Common myeloid progenitor, CD34-positive (primary cell): ENCODE data around the gene XCR1.
"Not testable (repeated sequence)": the region's sequence is repeated elsewhere in the genome, so short reads cannot be mapped to it uniquely, and the experiment has no call there.

Experiments
- CTCF ChIA-PET: fragments of 350-600 bp; sonication (Branson Sonifier 250); formaldehyde crosslinking; loops from one replicate; lab custom pipeline; 2021; ENCODE audit warnings: antibody characterized with exemption; lab: Charles Lee
- POLR2A ChIA-PET: fragments of 350-600 bp; sonication (Branson Sonifier 250); formaldehyde crosslinking; loops from one replicate; lab custom pipeline; 2021; ENCODE audit warnings: antibody characterized with exemption; lab: Charles Lee
- DNase-seq, 3 donors: peaks; one replicate each; pipeline versions ENCODE4 v3.0.0 to v3.0.0-alpha.2; 2013
- H3K27ac ChIP-seq, 2 experiments: 1 replicate in 1 of 2; 2 replicates in 1 of 2; pipeline ENCODE4 v1.7.0; 2013; ENCODE audit warnings: inconsistent platforms in 2 of 2, low read length in 2 of 2, mild to moderate bottlenecking in 2 of 2, low read depth in 1 of 2, moderate library complexity in 1 of 2; ENCODE audit not compliant: severe bottlenecking in 2 of 2, insufficient read depth in 1 of 2, poor library complexity in 1 of 2
- H3K27me3 ChIP-seq, 5 experiments: replicated peaks in 2 of 5; 1 replicate in 3 of 5; 2 replicates in 2 of 5; pipeline versions ENCODE4 v1.6.1 to v1.7.0; 2013; ENCODE audit warnings: low read length in 4 of 5, mild to moderate bottlenecking in 2 of 5, moderate library complexity in 2 of 5, inconsistent platforms in 1 of 5; ENCODE audit not compliant: insufficient read depth in 5 of 5, control insufficient read depth in 4 of 5
- H3K36me3 ChIP-seq, 4 experiments: 1 replicate in 2 of 4; 2 replicates in 2 of 4; pipeline versions ENCODE4 v1.6.1 to v1.7.0; 2013; ENCODE audit warnings: low read length in 3 of 4, control low read depth in 1 of 4, mild to moderate bottlenecking in 1 of 4; ENCODE audit not compliant: control insufficient read depth in 4 of 4, insufficient read depth in 4 of 4
- H3K4me1 ChIP-seq, 4 experiments: 1 replicate in 3 of 4; 2 replicates in 1 of 4; pipeline versions ENCODE4 v1.6.1 to v1.7.1; 2013; ENCODE audit warnings: low read length in 3 of 4, mild to moderate bottlenecking in 3 of 4, control low read depth in 1 of 4, inconsistent platforms in 1 of 4, moderate library complexity in 1 of 4; ENCODE audit not compliant: control insufficient read depth in 4 of 4, insufficient read depth in 4 of 4; ENCODE audit errors: control extremely low read depth in 1 of 4
- H3K4me3 ChIP-seq, 7 experiments: 1 replicate in 4 of 7; 2 replicates in 3 of 7; pipeline versions ENCODE4 v1.5.1 to v1.7.0; 2013; ENCODE audit warnings: mild to moderate bottlenecking in 7 of 7, low read length in 6 of 7, moderate library complexity in 6 of 7, inconsistent platforms in 2 of 7, low read depth in 2 of 7, control low read depth in 1 of 7; ENCODE audit not compliant: insufficient read depth in 4 of 7, control insufficient read depth in 1 of 7; ENCODE audit errors: extremely low read depth in 1 of 7
- H3K9me3 ChIP-seq, 5 experiments: 1 replicate in 4 of 5; 2 replicates in 1 of 5; pipeline versions ENCODE4 v1.6.1 to v1.7.1; 2013; ENCODE audit warnings: low read length in 4 of 5, mild to moderate bottlenecking in 2 of 5, inconsistent platforms in 1 of 5, low read depth in 1 of 5, moderate library complexity in 1 of 5; ENCODE audit not compliant: control insufficient read depth in 4 of 5, insufficient read depth in 2 of 5; ENCODE audit errors: control extremely low read depth in 1 of 5
- WGBS: methylation state at CpG from one replicate; pipeline ENCODE4 v1.1.5; 2013; ENCODE audit not compliant: insufficient coverage; 5-methylcytosine and 5-hydroxymethylcytosine counted together

The XCR1 gene

DNA sequence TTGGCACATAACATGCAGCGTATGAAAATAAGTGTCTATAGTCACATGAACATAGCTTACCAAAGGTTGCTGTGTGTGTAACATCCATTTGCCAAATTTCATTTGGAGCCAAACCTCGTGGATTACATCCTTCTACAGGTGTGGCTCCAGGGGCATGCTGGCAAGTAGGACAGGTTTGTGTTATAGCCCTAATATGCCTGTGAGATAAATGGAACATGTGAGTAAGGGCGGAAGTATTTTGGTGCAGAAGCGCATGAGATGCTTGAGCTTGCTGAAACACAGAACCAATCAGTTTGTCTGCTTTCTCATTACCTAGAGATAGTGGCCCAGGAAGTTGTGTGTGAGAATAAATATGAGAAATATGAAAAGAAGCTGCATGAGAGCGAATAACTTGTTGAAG is 21.8 kb upstream of the XCR1 start:
- ChIA-PET POLR2A (no interaction called here), CTCF (no interaction called here)
- H3K9me3 ChIP-seq: peaks cover 0 to 2% (median 0%) of the 10 kb centered on the region in 5 experiments
- H3K27ac ChIP-seq: no peak overlapping the region
- no peaks in the 10 kb centered on the region for H3K36me3 ChIP-seq
- H3K4me3 ChIP-seq: no peak overlapping the region
- 94% methylated on average over 3 of the region's 5 CpGs for WGBS
- no peak for DNase-seq
- H3K4me1 ChIP-seq: peaks cover 0 to 16% (median 2%) of the 10 kb centered on the region in 4 experiments
- no peaks in the 10 kb centered on the region for H3K27me3 ChIP-seq

DNA sequence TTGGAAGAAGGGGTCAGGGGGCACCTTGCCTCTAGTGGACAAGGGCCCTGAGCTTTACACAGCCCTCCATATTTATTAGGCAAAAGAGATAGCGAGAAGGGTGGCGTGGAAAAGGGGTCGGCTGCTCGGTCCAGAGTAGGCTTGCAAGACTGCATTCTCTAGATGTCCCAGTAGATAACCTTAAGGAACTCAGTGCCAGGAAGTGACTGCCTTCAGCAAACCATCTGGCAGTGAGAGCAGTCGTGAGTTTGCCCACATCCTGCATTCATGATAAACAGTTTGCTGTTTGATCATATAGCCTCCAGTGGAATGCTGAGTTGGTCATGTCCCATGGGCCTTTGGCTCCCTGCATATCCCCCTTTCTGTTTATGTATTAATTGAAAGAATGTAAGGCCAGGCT is 18.9 kb upstream of the XCR1 start:
- POLR2A ChIA-PET: not testable (repeated sequence)
- CTCF ChIA-PET: interaction anchor here (1.2 kb wide), 1 partner anchor 18 kb away, joined by 3 read pairs; no protein-coding TSS in a partner anchor

DNA sequence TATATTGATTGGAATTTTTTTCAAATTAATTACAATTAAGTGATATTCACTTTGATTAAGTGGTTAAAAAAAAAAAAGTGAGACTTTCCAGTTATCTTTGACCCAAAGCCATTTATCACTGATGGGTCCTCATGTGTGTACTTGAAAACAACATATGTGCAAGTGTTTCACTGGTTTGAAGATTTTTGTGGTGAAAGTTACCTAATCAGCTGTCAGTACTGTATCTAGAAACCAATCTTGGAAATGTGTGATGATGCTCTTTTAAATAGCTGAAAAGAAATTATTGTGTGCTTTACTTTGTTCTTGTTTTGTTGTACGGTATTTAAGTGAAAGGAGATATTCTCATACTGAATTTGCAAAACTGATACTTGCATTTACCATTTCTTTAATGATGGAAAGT is 11.6 kb upstream of the XCR1 start:
- POLR2A ChIA-PET: no interaction called here
- Histone ChIP-seq H3K27me3 (no peaks in the 10 kb centered on the region), H3K36me3 (no peaks in the 10 kb centered on the region), H3K4me1 (peaks cover 0 to 1% (median 0%) of the 10 kb centered on the region in 4 experiments), H3K27ac (no peak overlapping the region), H3K9me3 (no peaks in the 10 kb centered on the region), H3K4me3 (no peak overlapping the region)
- CTCF ChIA-PET: no interaction called here
- no peak for DNase-seq
- WGBS: no CpG with 5 or more reads among the region's 1 CpG

More for the DNA sequence above, 18.9 kb upstream of the XCR1 start:
- not testable (repeated sequence) for H3K4me3 ChIP-seq, H3K27me3 ChIP-seq, H3K36me3 ChIP-seq, H3K9me3 ChIP-seq, H3K27ac ChIP-seq
- DNase-seq: peak in 2 of 3 donors; percentile 30 to 64
- peaks cover 0 to 16% (median 3%) of the 10 kb centered on the region in 4 experiments for H3K4me1 ChIP-seq
- WGBS: 64% methylated on average over 4 of the region's 5 CpGs

DNA sequence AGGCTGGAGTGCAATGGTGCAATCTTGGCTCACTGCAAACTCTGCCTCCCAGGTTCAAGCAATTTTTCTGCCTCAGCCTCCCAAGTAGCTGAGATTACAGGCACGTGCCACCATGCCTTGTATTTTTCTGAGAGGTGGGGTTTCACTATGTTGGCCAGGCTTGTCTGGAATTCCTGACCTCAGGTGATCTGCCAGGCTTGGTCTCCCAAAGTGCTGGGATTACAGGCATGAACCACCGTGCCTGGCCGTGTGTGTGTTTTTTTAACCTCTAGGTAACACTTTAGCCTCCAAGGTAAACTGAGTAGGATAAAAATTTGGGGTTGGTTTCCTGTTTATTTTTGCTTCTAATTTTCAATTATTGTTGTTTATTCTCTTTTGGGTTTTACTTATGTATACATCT is 10.8 kb upstream of the XCR1 start:
- H3K9me3 ChIP-seq, DNase-seq, H3K4me1 ChIP-seq, CTCF ChIA-PET, H3K27ac ChIP-seq, H3K4me3 ChIP-seq, H3K27me3 ChIP-seq, H3K36me3 ChIP-seq: not testable (repeated sequence)
- POLR2A ChIA-PET: interaction anchor here (0.7 kb wide), 1 partner anchor 578 kb away, joined by 6 read pairs; no protein-coding TSS in a partner anchor
- WGBS: 92% methylated on average over 2 of the region's 3 CpGs

DNA sequence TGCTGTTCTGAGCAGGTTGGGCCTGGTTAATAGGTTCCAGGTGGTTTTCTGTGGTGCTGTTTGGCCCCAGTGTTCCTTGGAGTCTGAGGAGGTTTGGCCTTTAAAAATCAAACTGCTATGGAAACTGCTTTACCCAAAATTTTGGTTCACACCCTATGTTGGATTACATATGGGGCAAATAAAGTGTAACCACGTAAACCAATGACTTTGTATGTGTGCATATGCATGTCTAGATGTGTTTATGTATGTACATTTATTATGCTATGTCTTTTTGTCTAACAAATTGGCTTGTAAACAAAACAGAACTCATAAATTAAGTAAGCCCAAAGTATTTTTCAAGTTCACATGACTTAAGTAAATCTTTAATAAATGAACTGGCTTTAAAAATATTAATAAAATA is 8.9 kb upstream of the XCR1 start:
- ChIA-PET POLR2A (no interaction called here), CTCF (no interaction called here)

DNA sequence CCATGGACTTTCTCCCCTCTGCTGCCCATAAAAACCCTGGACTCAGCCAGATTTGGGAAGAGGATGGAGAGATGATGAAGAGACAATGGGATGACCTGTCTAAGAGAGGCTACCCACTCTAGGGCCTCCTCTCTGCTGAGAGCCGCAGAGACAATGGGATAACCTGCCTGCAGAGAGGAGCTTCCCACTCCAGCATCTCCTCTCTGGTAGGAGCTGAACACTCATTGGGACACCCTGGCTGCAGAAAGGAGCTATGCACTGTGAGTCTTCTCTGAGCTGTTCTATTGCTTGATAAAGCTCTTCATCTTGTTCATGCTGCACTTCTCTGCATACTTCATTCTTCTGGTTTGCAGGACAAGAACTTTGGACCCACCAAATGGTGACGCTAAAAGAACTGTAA is 4.5 kb upstream of the XCR1 start:
- peaks cover 3 to 28% (median 22%) of the 10 kb centered on the region in 5 experiments for H3K9me3 ChIP-seq
- no peaks in the 10 kb centered on the region for H3K36me3 ChIP-seq
- H3K27me3 ChIP-seq: no peaks in the 10 kb centered on the region
- ChIA-PET POLR2A (no interaction called here), CTCF (no interaction called here)
- DNase-seq: no peak
- no peak overlapping the region for H3K4me3 ChIP-seq
- 94% methylated on average over 2 of the region's 2 CpGs for WGBS
- H3K4me1 ChIP-seq: no peaks in the 10 kb centered on the region
- H3K27ac ChIP-seq: no peak overlapping the region

More for the DNA sequence above, 8.9 kb upstream of the XCR1 start:
- DNase-seq: no peak
- Histone ChIP-seq H3K4me1 (no peaks in the 10 kb centered on the region), H3K4me3 (no peak overlapping the region), H3K36me3 (no peaks in the 10 kb centered on the region), H3K9me3 (peaks cover 0 to 13% (median 6%) of the 10 kb centered on the region in 5 experiments), H3K27ac (no peak overlapping the region), H3K27me3 (no peaks in the 10 kb centered on the region)
- no CpG with 5 or more reads among the region's 1 CpG for WGBS

DNA sequence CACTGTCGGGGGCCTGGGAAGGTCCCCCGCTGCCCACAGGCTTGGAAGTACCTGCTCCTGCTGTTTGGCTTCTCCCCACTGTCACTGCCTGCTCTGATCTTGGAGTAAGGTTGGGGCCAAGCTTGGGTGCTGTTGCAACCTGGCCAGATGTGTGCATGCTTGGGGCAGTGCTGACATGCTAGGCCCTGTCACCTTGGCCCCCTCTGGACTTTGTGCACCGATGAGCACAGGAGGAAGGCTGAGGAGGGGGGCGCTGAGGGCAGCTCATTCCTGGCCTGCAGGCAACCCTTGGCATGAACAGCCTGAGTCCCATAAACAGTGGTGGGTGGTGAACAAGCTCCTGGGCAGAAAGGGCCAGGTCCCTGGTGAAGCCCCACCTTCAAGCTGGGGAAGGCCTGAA is 4.0 kb upstream of the XCR1 start:
- no peaks in the 10 kb centered on the region for H3K4me1 ChIP-seq
- H3K27me3 ChIP-seq: no peaks in the 10 kb centered on the region
- no peaks in the 10 kb centered on the region for H3K36me3 ChIP-seq
- no peak overlapping the region for H3K4me3 ChIP-seq
- no peak for DNase-seq
- WGBS: 91% methylated on average over 4 of the region's 4 CpGs
- CTCF ChIA-PET: interaction anchor here (1.2 to 1.5 kb wide), 3 partner anchors 12 to 93 kb away, joined by 3 to 4 read pairs (median 4); no protein-coding TSS in a partner anchor
- H3K9me3 ChIP-seq: peaks cover 3 to 28% (median 22%) of the 10 kb centered on the region in 5 experiments
- no peak overlapping the region for H3K27ac ChIP-seq
- POLR2A ChIA-PET: no interaction called here
